OCI-LY1 (cell line): ENCODE results near the gene RPS6KA2.

Experiments used
- CTCF ChIP-seq: fragments of 200-600 bp; sonication (generic), shearing (Covaris generic); IDR thresholded peaks from 2 replicates; pipeline ENCODE4 v1.5.1; 2017; ENCODE audit warnings: mild to moderate bottlenecking, antibody characterized with exemption, low read length, moderate library complexity, mixed read lengths
- EZH2 ChIP-seq: fragments of 200-600 bp; sonication (generic), shearing (Covaris generic); IDR thresholded peaks from 2 replicates; pipeline ENCODE4 v1.8.0; 2017; ENCODE audit warnings: borderline replicate concordance, mixed run types, mild to moderate bottlenecking, antibody characterized with exemption, low read length, moderate library complexity, mixed read lengths

- TF ChIP-seq CTCF, result no peak
- no peak for TF ChIP-seq EZH2
Measured at GRCh38 chr6:166584155-166584554, 42.9 kb downstream of the RPS6KA2 start.
